ENCODE data around the gene CD248.

The CD248 gene

GRCh38 chr11:66291303-66291705 is 25.5 kb downstream of the CD248 start:
- Histone ChIP-seq H3K36me3 (ENCODE audit: control insufficient read depth in 2 of 2, insufficient read depth in 1 of 2, low read length in 2 of 2) (peaks cover 0 to 6% of the 10 kb centered on the region in 2 experiments; a peak in 1 of 3 replicates), H3K27ac (ENCODE audit: extremely low read depth, low read depth, low read length) (no peak overlapping the region), H3K4me1 (ENCODE audit: control insufficient read depth, insufficient read depth, low read length) (no peaks in the 10 kb centered on the region), H3K4me3 (ENCODE audit: low read depth, low read length) (no peak overlapping the region), H3K9me3 (ENCODE audit: control insufficient read depth, insufficient read depth, low read depth, low read length) (no peaks in the 10 kb centered on the region)
- CTCF ChIA-PET = interaction anchor here (0.6 to 1.3 kb wide), 6 partner anchors 11 to 387 kb away, joined by 3 to 9 read pairs (median 4); no protein-coding TSS in a partner anchor
- TF ChIP-seq ZBTB26 (tag by site-specific recombination; optimal IDR thresholded peaks at IDR 0.05) (peak; percentile 21), ZNF335 (tag by site-specific recombination; conservative IDR thresholded peaks at IDR 0.05) (peak; percentile 69), PBX3 (CRISPR knock-in tag; IDR thresholded peaks at IDR 0.05) (no peak)
- POLR2A ChIA-PET = interaction anchor here (0.9 to 1.1 kb wide), 2 partner anchors 9 to 403 kb away, joined by 3 to 4 read pairs; partner anchors contain the start of gene FIBP

GRCh38 chr11:66290330-66290621 is 26.6 kb downstream of the CD248 start:
- no peak overlapping the region for H3K4me3 ChIP-seq (ENCODE audit: low read depth, low read length)
- POLR2A ChIA-PET = no interaction called here
- no peak overlapping the region for H3K27ac ChIP-seq (ENCODE audit: extremely low read depth, low read depth, low read length)
- CTCF ChIA-PET = interaction anchor here (1.5 kb wide), 1 partner anchor 10 kb away, joined by 5 read pairs; no protein-coding TSS in a partner anchor
- H3K9me3 ChIP-seq (ENCODE audit: control insufficient read depth, insufficient read depth, low read depth, low read length) = no peaks in the 10 kb centered on the region
- no peaks in the 10 kb centered on the region for H3K4me1 ChIP-seq (ENCODE audit: control insufficient read depth, insufficient read depth, low read length)
- TF ChIP-seq SP7 (tag by site-specific recombination; IDR thresholded peaks at IDR 0.05) (no peak), HOXD13 (CRISPR knock-in tag; IDR thresholded peaks at IDR 0.05; ENCODE audit: borderline replicate concordance) (no peak), ZFP41 (tag by site-specific recombination; IDR thresholded peaks at IDR 0.05; ENCODE audit: borderline replicate concordance) (no peak), ZNF560 (tag by site-specific recombination; IDR thresholded peaks at IDR 0.05; ENCODE audit: borderline replicate concordance) (no peak), TRIM28 (IDR thresholded peaks at IDR 0.05; ENCODE audit: borderline replicate concordance, low read length) (no peak), ZSCAN4 (tag by site-specific recombination; IDR thresholded peaks at IDR 0.05) (no peak), ZBTB17 (tag by site-specific recombination; IDR thresholded peaks at IDR 0.05) (no peak), ZBTB7A (tag by site-specific recombination; IDR thresholded peaks at IDR 0.05; ENCODE audit: low read depth) (no peak), ZNF76 (tag by site-specific recombination; IDR thresholded peaks at IDR 0.05; ENCODE audit: borderline replicate concordance, low read depth) (no peak), ZNF513 (tag by site-specific recombination; IDR thresholded peaks at IDR 0.05) (no peak), ZNF768 (tag by site-specific recombination; IDR thresholded peaks at IDR 0.05) (no peak), HIC1 (tag by site-specific recombination; IDR thresholded peaks at IDR 0.05) (no peak), ZSCAN30 (tag by site-specific recombination; IDR thresholded peaks at IDR 0.05) (no peak), ZNF248 (tag by site-specific recombination; IDR thresholded peaks at IDR 0.05) (no peak), ZNF473 (tag by site-specific recombination; IDR thresholded peaks at IDR 0.05) (no peak), KLF9 (tag by site-specific recombination; IDR thresholded peaks at IDR 0.05; ENCODE audit: low read depth) (no peak)
- H3K36me3 ChIP-seq (ENCODE audit: control insufficient read depth in 2 of 2, insufficient read depth in 1 of 2, low read length in 2 of 2) = peaks cover 0 to 15% of the 10 kb centered on the region in 2 experiments; a peak in 1 of 3 replicates
